ENCODE measurements around the gene FOXJ2.
"Not testable (repeated sequence)": the region's sequence is repeated elsewhere in the genome, so short reads cannot be mapped to it uniquely, and the experiment has no call there.

The FOXJ2 gene

GRCh38 chr12:8011331-8011730, 21.2 kb upstream of the FOXJ2 start:
- Histone ChIP-seq H3K4me1 (ENCODE audit: low read length) (no peaks in the 10 kb centered on the region), H3F3A (ENCODE audit: insufficient read depth, low read length) (no peaks in the 10 kb centered on the region), H4K20me1 (ENCODE audit: insufficient read depth, low read length) (no peaks in the 10 kb centered on the region), H3K9ac (ENCODE audit: low read length) (no peak overlapping the region), H3K36me3 (replicated peaks; ENCODE audit: insufficient read depth, low read length) (no peaks in the 10 kb centered on the region), H3K9me3 (replicated peaks; ENCODE audit: insufficient read depth, low read length) (no peaks in the 10 kb centered on the region), H3K4me3 (ENCODE audit: low read length) (no peak overlapping the region), H3K4me2 (ENCODE audit: low read depth, low read length) (no peak overlapping the region), H2AFZ (ENCODE audit: low read length) (no peak overlapping the region), H3K27ac (ENCODE audit: low read length) (no peak overlapping the region), H3K27me3 (replicated peaks; ENCODE audit: insufficient read depth, low read length) (0 out of 2 replicates have a peak, but pooled peaks cover 3% of the 10 kb centered on the region), H3K9me2 (replicated peaks; ENCODE audit: insufficient read depth, low read length) (no peaks in the 10 kb centered on the region), H3K79me2 (ENCODE audit: low read length) (no peaks in the 10 kb centered on the region)
- DNase-seq = no peak
- no peak for TF ChIP-seq CTCF (IDR thresholded peaks at IDR 0.05; ENCODE audit: low read length)
- TF ChIP-seq EZH2phosphoT487 (IDR thresholded peaks at IDR 0.05; ENCODE audit: low read length) = no peak
- TF ChIP-seq EZH2 (optimal IDR thresholded peaks at IDR 0.05; ENCODE audit: low read depth, low read length) = no peak

GRCh38 chr12:8012651-8013309, 19.7 kb upstream of the FOXJ2 start:
- H3K4me3 ChIP-seq (ENCODE audit: low read length) = no peak overlapping the region
- no peaks in the 10 kb centered on the region for H3K9me2 ChIP-seq (replicated peaks; ENCODE audit: insufficient read depth, low read length)
- H3K79me2 ChIP-seq (ENCODE audit: low read length) = no peaks in the 10 kb centered on the region
- H3K4me1 ChIP-seq (ENCODE audit: low read length) = no peaks in the 10 kb centered on the region
- H2AFZ ChIP-seq (ENCODE audit: low read length) = no peak overlapping the region
- no peak overlapping the region for H3K27ac ChIP-seq (ENCODE audit: low read length)
- no peak overlapping the region for H3K9ac ChIP-seq (ENCODE audit: low read length)
- no peak for TF ChIP-seq EZH2phosphoT487 (IDR thresholded peaks at IDR 0.05; ENCODE audit: low read length)
- TF ChIP-seq EZH2 (optimal IDR thresholded peaks at IDR 0.05; ENCODE audit: low read depth, low read length) = no peak
- no peak for TF ChIP-seq CTCF (IDR thresholded peaks at IDR 0.05; ENCODE audit: low read length)
- H3K4me2 ChIP-seq (ENCODE audit: low read depth, low read length) = no peak overlapping the region
- H3F3A ChIP-seq (ENCODE audit: insufficient read depth, low read length) = no peaks in the 10 kb centered on the region
- no peak for DNase-seq
- H3K36me3 ChIP-seq (replicated peaks; ENCODE audit: insufficient read depth, low read length) = no peaks in the 10 kb centered on the region
- 0 out of 2 replicates have a peak, but pooled peaks cover 3% of the 10 kb centered on the region for H3K27me3 ChIP-seq (replicated peaks; ENCODE audit: insufficient read depth, low read length)
- no peaks in the 10 kb centered on the region for H3K9me3 ChIP-seq (replicated peaks; ENCODE audit: insufficient read depth, low read length)
- H4K20me1 ChIP-seq (ENCODE audit: insufficient read depth, low read length) = no peaks in the 10 kb centered on the region

- H3K27ac ChIP-seq (ENCODE audit: low read length) = no peak overlapping the region
- no peak overlapping the region for H3K4me2 ChIP-seq (ENCODE audit: low read depth, low read length)
- H2AFZ ChIP-seq (ENCODE audit: low read length) = no peak overlapping the region
- TF ChIP-seq CTCF (IDR thresholded peaks at IDR 0.05; ENCODE audit: low read length) (no peak), EZH2 (optimal IDR thresholded peaks at IDR 0.05; ENCODE audit: low read depth, low read length) (no peak), EZH2phosphoT487 (IDR thresholded peaks at IDR 0.05; ENCODE audit: low read length) (no peak)
- no peaks in the 10 kb centered on the region for H3K4me1 ChIP-seq (ENCODE audit: low read length)
- H3F3A ChIP-seq (ENCODE audit: insufficient read depth, low read length) = no peaks in the 10 kb centered on the region
- no peak overlapping the region for H3K4me3 ChIP-seq (ENCODE audit: low read length)
- H3K36me3 ChIP-seq (replicated peaks; ENCODE audit: insufficient read depth, low read length) = no peaks in the 10 kb centered on the region
- H3K27me3 ChIP-seq (replicated peaks; ENCODE audit: insufficient read depth, low read length) = peaks cover 22% of the 10 kb centered on the region
- no peaks in the 10 kb centered on the region for H3K9me3 ChIP-seq (replicated peaks; ENCODE audit: insufficient read depth, low read length)
- H3K9me2 ChIP-seq (replicated peaks; ENCODE audit: insufficient read depth, low read length) = no peaks in the 10 kb centered on the region
- no peaks in the 10 kb centered on the region for H3K79me2 ChIP-seq (ENCODE audit: low read length)
- H4K20me1 ChIP-seq (ENCODE audit: insufficient read depth, low read length) = no peaks in the 10 kb centered on the region
- no peak for DNase-seq
- no peak overlapping the region for H3K9ac ChIP-seq (ENCODE audit: low read length)
Observed at GRCh38 chr12:8014836-8015235, 17.7 kb upstream of the FOXJ2 start.

GRCh38 chr12:8018213-8018612, 14.3 kb upstream of the FOXJ2 start:
- H3K4me1 ChIP-seq (ENCODE audit: low read length); H2AFZ ChIP-seq (ENCODE audit: low read length); H3K27ac ChIP-seq (ENCODE audit: low read length); H3K79me2 ChIP-seq (ENCODE audit: low read length); H3F3A ChIP-seq (ENCODE audit: insufficient read depth, low read length); H4K20me1 ChIP-seq (ENCODE audit: insufficient read depth, low read length); H3K9ac ChIP-seq (ENCODE audit: low read length); H3K9me2 ChIP-seq (replicated peaks; ENCODE audit: insufficient read depth, low read length); H3K36me3 ChIP-seq (replicated peaks; ENCODE audit: insufficient read depth, low read length); H3K4me3 ChIP-seq (ENCODE audit: low read length); DNase-seq; H3K9me3 ChIP-seq (replicated peaks; ENCODE audit: insufficient read depth, low read length): not testable (repeated sequence)
- peaks cover 25% of the 10 kb centered on the region for H3K27me3 ChIP-seq (replicated peaks; ENCODE audit: insufficient read depth, low read length)
- H3K4me2 ChIP-seq (ENCODE audit: low read depth, low read length) = peak overlapping the region; percentile 46; the same call in 1 of the 2 replicates
